Parathyroid adenoma (tissue), 2 donors: Measurements from ENCODE around the gene CDH1.

Source experiments
- H2AFZ ChIP-seq: fragments of 300-600 bp; sonication (generic); one replicate; pipeline ENCODE4 v1.7.0; 2017; ENCODE audit warnings: antibody characterized with exemption, mild to moderate bottlenecking
- H3K27ac ChIP-seq: fragments of 300-600 bp; sonication (generic); one replicate; pipeline ENCODE4 v1.7.0; 2017
- H3K27me3 ChIP-seq: fragments of 300-600 bp; sonication (generic); one replicate; pipeline ENCODE4 v1.7.0; 2017; ENCODE audit warnings: low read length; ENCODE audit not compliant: control insufficient read depth, insufficient read depth
- H3K36me3 ChIP-seq: fragments of 300-600 bp; sonication (generic); one replicate; pipeline ENCODE4 v1.7.0; 2017; ENCODE audit warnings: low read length; ENCODE audit not compliant: control insufficient read depth, insufficient read depth
- H3K4me1 ChIP-seq: fragments of 300-600 bp; sonication (generic); one replicate; pipeline ENCODE4 v1.7.0; 2017; ENCODE audit warnings: control low read depth
- H3K4me2 ChIP-seq: fragments of 300-600 bp; sonication (generic); one replicate; pipeline ENCODE4 v1.7.0; 2017; ENCODE audit warnings: low read length
- H3K4me3 ChIP-seq: fragments of 300-600 bp; sonication (generic); one replicate; pipeline ENCODE4 v1.7.0; 2017; ENCODE audit warnings: low read depth, low read length
- H3K79me2 ChIP-seq: fragments of 300-600 bp; sonication (generic); one replicate; pipeline ENCODE4 v1.7.0; 2017; ENCODE audit warnings: control low read depth
- H3K9ac ChIP-seq: fragments of 300-600 bp; sonication (generic); one replicate; pipeline ENCODE4 v1.7.0; 2017; ENCODE audit warnings: mild to moderate bottlenecking
- H3K9me3 ChIP-seq: fragments of 300-600 bp; sonication (generic); one replicate; pipeline ENCODE4 v1.7.0; 2017; ENCODE audit warnings: low read length; ENCODE audit not compliant: control insufficient read depth
- TF ChIP-seq, protein P1 (sequence below): fragments of 300-600 bp; sonication (generic); IDR thresholded peaks from one replicate; pipeline ENCODE4 v1.7.0; 2017; ENCODE audit warnings: antibody characterized with exemption, mild to moderate bottlenecking
- donor health status: primary hyperparathyroidism.

Gene CDH1

DNA sequence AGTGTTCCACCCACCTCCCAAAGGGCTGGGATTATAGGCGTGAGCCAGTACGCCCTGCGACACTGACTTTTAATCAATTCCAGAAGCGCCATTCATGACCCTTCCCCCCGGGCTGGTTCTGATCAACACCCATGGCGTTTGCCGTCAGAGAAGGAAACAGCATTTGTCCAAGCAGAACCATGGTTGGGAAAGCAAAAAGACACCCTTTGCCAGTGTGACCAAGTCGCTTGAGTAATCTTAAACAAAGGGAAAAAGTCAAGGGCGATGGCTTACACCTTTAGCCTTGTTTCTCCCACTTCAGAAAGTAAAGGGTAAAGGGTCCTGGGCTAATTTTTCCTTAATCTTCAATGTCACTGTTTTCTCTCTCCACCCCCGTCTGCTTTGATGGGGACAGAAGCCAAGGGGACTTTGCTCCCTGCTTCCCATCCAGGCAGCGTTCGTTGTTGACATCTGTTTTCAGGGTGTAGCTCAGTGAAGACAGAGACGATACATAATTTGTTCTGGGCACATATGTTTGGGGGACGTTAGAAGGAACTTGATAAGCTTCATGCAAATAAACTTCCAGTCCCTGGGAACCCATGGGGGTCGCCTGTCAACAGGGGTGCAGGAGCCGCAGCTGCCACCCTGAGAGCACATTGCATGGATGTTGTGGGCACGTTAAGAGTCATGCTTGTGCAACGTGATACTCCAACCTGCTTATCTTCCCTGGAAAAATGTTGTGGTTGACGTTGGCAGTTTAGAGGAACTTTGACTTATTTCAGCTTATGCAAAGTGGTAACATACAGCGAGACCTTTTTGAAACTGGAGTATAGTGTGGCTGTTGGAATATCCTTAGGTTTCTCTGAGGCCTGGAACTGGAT is 55.6 kb downstream of the CDH1 start:
- Histone ChIP-seq H3K79me2 (peaks cover 85% of the 10 kb centered on the region), H3K9me3 (no peaks in the 10 kb centered on the region), H3K36me3 (no peaks in the 10 kb centered on the region), H3K27me3 (no peaks in the 10 kb centered on the region), H3K4me1 (peaks cover 25% of the 10 kb centered on the region), H3K9ac (no peak overlapping the region), H3K4me2 (peak overlapping the region; percentile 10), H3K27ac (peak overlapping the region; percentile 29), H2AFZ (no peak overlapping the region), H3K4me3 (no peak overlapping the region)
- TF ChIP-seq, protein P1, sequence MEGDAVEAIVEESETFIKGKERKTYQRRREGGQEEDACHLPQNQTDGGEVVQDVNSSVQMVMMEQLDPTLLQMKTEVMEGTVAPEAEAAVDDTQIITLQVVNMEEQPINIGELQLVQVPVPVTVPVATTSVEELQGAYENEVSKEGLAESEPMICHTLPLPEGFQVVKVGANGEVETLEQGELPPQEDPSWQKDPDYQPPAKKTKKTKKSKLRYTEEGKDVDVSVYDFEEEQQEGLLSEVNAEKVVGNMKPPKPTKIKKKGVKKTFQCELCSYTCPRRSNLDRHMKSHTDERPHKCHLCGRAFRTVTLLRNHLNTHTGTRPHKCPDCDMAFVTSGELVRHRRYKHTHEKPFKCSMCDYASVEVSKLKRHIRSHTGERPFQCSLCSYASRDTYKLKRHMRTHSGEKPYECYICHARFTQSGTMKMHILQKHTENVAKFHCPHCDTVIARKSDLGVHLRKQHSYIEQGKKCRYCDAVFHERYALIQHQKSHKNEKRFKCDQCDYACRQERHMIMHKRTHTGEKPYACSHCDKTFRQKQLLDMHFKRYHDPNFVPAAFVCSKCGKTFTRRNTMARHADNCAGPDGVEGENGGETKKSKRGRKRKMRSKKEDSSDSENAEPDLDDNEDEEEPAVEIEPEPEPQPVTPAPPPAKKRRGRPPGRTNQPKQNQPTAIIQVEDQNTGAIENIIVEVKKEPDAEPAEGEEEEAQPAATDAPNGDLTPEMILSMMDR, result no peak

DNA sequence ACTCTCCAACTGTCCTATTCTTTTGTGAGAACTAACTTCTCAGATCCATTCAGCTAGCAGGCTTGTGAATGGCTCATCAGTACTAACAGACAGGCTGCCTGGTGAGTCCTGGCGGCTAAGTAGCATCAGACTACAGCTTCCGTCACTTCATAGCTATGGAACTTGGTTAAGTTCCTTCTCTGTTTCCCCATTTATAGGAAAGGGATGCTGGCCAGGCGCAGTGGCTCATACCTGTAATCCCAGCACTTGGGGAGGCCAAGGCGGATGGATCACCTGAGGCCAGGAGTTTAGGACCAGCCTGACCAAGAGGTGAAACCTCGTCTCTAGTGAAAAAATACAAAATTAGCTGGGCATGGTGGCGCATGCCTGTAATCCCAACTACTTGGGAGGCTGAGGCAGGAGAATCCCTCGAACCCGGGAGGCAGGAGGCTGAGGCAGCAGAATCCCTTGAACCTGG is 56.3 kb downstream of the CDH1 start:
- Histone ChIP-seq H3K79me2 (peaks cover 81% of the 10 kb centered on the region), H3K4me3 (no peak overlapping the region), H3K27me3 (no peaks in the 10 kb centered on the region), H3K27ac (peak overlapping the region; percentile 29), H2AFZ (no peak overlapping the region), H3K36me3 (no peaks in the 10 kb centered on the region), H3K9ac (no peak overlapping the region), H3K9me3 (no peaks in the 10 kb centered on the region), H3K4me2 (peak overlapping the region; percentile 10), H3K4me1 (peaks cover 30% of the 10 kb centered on the region)
- TF ChIP-seq, protein P1, result no peak

DNA sequence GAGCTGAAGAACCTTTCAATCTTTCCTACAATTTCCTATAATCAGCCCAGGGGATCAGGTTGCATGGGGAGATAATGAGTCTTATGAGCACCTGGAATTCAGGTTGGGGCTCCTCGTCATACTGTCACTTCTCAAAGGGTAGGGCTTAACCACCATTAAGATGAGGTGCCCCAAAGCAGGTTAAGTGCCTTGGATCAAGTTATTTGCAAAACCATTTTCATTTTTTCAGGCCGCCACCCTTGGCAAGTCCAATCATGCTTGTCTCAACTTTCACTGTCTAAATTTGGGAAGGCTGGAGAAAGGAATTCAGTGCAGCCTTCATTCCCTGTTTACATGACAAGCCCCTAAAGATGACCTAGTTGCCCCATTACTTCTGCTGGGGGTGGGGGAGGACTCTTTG is 61.3 kb downstream of the CDH1 start:
- H3K9me3 ChIP-seq, result no peaks in the 10 kb centered on the region
- TF ChIP-seq, protein P1, result no peak

DNA sequence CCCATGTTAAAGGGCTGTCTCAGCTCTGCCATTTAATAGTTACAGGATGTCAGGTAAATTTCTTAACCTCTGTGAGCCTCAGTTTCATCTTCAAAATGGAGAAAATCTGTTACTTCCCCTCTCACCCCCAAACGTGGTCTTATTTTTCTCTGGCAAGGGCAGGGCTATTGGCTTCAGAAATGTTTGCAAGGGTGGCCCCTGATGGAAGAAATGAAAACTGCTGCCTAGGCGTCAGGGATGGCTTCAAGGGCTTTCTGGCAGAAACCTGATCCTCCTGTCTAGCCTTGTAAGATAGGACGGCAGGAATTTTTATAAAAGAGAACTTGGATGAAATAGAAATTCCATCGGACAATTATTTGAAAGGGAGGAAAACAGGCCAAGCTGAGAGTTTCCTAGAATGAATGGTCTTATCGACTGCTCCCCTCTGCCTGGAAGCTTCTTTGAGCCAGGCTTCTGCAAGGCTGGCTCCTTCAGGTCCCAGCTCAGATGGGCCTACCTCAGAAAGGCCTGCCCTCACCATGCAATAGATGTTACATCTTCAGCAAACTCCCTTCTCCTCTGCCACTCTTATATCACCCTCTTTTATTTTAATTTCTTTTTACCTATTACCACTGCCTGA is 63.3 kb downstream of the CDH1 start:
- H3K4me1 ChIP-seq, result peaks cover 22% of the 10 kb centered on the region
- TF ChIP-seq, protein P1, result peak; percentile 74
- peak overlapping the region; percentile 23 for H3K4me3 ChIP-seq
- H3K4me2 ChIP-seq, result no peak overlapping the region
- H3K9me3 ChIP-seq, result no peaks in the 10 kb centered on the region
- peaks cover 46% of the 10 kb centered on the region for H3K79me2 ChIP-seq
- no peaks in the 10 kb centered on the region for H3K27me3 ChIP-seq
- H2AFZ ChIP-seq, result no peak overlapping the region
- peak overlapping the region; percentile 35 for H3K27ac ChIP-seq
- no peak overlapping the region for H3K9ac ChIP-seq
- no peaks in the 10 kb centered on the region for H3K36me3 ChIP-seq

More for the DNA sequence above, 61.3 kb downstream of the CDH1 start:
- Histone ChIP-seq H2AFZ (no peak overlapping the region), H3K79me2 (peaks cover 52% of the 10 kb centered on the region), H3K27me3 (no peaks in the 10 kb centered on the region), H3K27ac (peak overlapping the region; percentile 11), H3K4me2 (no peak overlapping the region), H3K4me3 (no peak overlapping the region), H3K36me3 (no peaks in the 10 kb centered on the region), H3K9ac (no peak overlapping the region), H3K4me1 (peaks cover 21% of the 10 kb centered on the region)
